Fibroblast of the conjunctiva (primary cell): Measurements from ENCODE around the gene KIN.
"Not testable (repeated sequence)": the region's sequence is repeated elsewhere in the genome, so short reads cannot be mapped to it uniquely, and the experiment has no call there.

Experiments used
- DNase-seq: peaks from one replicate; pipeline ENCODE4 v3.0.0-alpha.2; 2010; ENCODE audit warnings: low read depth

The KIN gene

DNA sequence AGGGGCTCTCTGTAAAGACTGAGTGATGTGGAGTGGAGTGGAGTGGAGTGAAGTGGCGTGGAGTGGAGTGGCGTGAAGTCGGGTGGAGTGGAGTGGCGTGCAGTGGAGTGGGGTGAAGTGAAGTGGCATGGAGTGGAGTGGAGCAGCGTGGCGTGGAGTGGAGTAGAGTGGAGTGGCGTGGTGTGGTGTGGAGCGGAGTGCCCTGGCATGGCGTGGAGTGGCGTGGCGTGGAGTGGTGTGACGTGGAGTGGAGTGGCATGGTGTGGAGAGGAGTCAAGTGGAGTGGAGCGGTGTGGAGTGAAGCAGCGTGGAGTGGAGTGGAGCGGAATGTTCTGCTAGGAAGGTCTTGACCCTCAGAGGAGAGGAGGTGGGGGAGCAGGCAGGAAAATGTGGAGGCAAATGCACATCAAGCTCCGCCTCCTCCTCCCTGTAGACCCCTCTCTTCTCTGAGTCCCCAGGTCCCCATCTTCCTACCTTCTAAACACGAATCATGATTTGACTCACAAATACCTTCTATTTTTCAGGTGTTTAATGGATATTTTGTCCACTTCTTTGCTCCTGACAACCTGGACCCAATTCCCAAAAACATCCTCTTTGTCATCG lies 64.8 kb downstream of the KIN start:
- DNase-seq, result no peak

DNA sequence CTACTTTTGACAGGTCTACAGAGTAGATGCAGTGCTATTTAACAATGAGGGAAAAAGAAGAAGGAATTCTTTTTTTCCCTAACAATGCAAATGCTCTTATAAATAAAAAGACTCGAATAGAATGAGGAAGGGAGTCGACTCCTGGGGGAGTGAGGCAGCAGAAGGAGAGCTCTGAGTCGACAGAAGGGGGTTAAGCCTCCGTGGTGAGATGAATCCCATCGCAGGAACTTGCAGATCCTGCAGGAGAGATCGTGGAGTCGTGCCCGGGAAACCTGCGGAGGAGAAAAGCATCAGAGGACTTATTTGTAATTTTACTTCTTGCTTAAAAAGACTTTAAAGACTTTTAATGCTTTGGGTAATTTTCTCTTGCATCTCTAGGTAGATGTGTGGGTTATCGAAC lies 67.3 kb downstream of the KIN start:
- DNase-seq, result no peak

DNA sequence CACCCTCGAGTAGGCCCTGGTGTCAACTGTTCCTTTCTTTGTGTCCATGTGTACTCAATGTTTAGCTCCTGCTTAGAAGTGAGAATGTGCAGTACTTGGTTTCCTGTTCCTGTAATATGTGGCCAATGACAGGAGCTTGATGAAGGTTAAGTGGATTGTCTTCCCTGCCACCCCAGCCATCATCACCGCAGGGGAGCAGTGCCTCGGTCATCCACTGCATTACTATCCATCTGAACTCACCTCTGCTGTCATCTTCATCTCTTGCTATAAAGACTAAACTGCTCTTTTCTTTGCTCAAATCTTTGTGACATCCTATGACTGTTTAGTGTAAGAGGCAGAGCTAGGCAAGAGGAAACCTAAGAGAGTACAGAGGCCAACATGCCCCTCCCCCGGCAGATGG lies 69.1 kb downstream of the KIN start:
- no peak for DNase-seq

DNA sequence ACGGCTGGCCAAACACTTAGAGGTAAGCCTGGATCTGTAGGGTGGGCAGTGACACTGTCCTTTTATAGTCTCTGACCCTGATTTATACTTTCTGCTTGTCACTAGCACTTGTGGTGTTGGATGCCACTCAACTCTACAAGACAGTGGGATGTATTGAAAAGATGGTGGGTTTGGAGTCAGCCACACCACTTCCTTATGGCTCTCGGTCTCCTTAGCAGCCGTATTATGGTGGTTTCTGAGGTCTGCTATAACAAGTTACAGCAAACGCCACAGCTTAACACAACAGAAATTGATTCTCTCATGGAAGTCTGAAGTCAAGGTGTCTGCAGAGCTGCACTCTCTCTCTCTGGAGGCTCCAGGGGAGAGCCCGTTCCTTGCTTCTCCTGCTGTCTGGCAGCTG lies 70.0 kb downstream of the KIN start:
- no peak for DNase-seq

DNA sequence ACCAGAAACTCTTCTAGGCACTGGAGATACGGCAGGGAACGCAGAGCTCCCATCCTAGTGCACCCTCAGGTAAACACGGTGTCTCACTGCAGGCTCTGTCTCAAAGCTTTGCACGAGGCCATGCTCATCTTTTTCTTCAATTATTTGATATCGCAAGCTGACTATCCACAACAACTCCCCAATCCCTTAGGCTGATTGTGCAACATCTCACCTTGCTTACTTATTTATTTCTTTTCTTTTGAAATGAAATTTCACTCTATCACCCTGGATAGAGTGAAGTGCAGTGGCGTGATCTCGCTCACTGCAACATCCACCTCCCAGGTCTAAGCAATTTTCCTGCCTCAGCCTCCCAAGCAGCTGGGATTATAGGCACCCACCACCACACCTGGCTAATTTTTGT lies 72.3 kb downstream of the KIN start:
- no peak for DNase-seq

DNA sequence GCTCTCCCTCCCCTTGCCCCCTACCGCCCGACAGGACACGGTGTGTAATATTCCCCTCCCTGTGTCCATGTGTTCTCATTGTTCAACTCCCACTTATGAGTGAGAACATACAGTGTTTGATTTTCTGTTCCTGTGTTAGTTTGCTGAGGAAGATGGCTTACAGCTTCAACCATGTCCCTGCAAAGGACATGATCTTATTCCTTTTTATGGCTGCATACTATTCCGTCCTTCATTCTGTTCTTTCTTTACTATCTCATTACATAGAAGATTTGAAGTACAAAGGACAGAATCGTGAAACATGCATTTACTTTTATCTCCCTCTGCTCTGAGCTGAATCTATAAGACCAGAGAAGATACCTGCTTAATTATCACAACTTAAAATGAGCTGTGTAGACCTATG lies 76.7 kb downstream of the KIN start:
- DNase-seq, result not testable (repeated sequence)

DNA sequence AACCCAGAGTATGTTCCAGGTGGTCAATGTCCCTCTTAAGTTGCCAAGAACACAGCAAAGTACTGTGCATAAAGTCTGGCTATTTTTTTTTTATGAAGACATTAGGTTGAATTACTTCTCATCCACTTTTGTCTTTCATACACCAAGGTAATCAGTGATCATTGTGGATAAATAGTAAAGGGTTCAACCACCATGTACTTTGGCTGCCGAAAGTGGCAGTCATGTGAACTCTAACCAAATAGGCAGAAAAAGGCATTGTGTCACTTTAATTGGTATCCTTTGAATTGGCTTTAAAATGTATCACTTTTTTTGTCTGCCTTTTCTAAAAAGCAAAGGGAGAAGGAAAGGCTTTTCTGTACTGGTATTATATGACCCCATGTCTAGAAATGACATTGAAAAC lies 77.3 kb downstream of the KIN start:
- no peak for DNase-seq

DNA sequence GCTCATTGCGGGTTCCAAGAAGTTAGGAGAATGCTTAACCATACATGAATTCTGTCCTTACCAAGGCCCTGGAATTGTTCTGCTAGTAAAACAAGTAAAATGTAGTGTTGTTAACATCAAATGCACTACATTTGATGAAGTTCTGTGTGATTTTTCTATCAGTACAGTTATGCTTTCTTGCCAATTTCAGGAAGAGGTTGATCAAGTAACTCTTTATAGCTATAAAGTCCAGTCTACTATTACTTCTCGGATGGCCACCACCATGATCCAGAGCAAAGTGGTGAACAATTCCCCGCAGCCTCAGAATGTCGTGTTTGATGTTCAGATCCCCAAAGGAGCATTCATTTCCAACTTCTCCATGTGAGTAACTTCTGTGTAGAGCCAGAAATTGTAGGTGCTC lies 79.0 kb downstream of the KIN start:
- DNase-seq, result no peak

DNA sequence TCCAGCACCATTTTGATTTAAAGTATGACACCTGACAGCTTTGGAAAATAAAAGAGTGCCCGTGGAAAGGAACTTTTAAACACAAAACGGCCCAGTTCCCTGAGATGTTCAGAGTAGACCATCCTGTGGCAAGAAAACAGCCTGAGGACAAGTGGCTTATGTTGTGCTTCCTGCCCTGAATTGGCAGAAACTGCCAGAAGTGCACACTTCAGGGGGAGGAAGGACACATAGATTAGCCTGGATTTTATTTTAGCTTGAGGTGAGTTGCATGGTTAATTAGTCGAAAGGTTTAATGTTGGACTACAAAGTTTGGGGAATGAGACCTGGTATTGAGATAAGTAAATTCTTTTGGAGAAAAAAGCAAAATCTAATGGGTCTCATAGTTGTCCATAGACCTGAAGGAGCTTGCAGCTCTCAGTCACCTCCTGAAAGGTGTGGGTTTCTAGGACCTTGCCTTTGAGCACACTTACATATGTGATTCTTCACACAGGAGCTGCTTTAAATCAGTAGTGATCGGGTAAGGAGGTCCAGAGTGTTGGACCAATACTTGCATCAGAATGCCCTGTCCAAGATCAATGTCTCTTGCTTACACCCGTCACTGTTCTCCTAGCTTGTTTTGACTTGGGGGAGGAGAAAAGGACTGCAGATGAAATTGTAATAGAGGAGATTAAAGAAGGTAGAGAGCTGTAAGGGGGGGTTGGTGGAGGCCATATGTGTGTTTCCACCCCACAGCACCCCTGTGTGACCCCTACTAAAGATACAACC lies 79.8 kb downstream of the KIN start:
- no peak for DNase-seq

DNA sequence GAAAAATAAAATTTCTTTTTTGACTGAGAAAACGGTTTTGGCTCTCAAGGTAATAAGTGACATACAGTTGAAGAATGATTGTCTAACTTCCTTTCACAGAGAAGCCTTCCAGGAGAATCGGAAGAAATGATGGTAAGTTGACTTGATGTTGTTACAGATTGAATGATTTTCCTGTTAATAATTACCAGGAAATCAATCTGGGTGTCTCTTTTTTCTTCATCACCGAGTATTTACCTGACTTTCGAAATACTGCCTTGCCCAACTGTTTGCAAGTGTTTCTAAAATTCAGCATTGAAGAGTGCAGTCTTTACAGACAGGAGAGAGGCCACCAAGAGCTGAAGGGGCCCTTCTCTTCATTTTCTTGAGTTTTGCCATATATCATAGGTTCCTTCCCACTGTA lies 80.7 kb downstream of the KIN start:
- DNase-seq, result no peak

DNA sequence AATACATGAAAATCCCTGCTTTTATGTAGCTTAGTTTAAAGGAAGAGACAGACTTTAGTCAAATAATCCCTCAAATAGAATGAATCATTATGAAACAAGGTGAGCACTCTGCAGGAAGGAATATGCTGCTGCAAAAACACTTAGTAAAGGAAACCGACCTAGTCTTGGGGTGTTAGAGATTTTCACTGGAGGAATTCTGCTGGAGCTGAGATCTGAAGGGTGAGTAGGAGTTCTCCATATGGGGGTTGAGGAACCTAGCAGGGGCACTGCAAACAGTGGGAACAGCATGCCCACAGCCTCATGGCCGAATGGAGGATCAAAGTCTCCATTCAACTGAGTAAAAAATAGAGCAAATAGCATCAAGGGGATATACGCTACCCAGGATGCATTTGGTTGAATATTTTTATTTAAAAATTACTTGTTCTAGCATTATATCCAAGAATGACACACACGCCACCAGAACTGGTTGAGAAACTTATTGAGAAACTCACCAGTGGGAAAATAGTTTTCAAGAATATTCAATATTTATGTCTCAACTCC lies 81.2 kb downstream of the KIN start:
- DNase-seq, result no peak

DNA sequence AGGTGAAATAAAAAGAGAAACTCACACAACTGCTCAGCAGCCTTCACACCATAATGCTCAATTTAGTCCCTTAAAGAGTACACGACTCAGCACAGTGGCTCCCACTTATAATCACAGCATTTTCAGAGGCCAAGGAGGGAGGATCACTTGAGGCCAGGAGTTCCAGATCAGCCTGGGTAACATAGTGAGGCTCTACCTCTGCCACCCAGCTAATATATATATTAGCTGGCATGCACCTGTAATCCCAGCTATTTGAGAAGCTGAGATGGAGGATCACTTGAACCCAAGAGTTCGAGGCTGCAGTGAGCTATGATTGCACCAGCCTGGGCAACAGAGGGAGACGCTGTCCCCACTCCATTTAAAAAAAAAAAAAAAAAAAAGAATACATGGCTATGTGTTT lies 82.5 kb downstream of the KIN start:
- no peak for DNase-seq

DNA sequence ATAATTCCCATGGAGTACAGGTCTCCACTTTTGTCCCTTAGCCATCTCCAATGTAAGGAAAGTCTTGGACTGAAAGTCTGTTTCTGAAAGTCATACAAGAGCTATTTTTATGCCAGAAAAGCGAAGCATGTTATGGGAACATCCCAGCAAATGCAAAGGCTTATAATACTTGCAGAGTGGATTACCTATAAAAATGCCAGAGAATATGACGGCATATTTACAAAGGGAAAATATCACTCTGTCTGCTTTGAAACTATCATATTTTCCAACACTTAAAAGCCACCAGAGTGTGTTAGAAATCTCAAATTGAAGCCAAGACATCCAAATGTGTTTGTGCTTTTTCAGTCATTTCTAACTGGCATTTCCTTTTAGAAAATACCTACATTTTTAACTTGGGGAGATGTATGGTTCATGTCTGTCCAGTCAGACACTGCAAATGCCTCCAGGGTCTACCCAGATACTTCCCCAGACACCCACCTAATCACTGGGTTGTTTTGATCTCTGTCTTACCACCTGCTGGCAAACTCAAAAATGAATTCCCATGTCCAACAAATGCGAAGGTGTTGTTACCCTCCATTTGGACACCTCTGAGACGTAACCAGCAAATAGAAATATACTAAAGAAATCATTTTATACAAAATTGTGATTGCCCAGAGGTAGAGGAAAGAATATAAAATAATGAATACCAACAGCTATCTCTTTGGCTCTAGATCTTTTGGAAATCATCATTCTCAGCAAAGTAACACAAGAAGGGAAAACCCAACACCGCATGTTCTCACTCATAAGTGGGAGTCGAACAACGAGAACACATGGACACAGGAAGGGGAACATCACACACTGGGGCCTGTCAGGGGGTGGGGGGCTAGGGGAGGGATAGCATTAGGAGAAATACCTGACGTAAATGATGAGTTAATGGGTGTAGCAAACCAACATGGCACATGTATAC lies 83.4 kb downstream of the KIN start:
- DNase-seq, result no peak

DNA sequence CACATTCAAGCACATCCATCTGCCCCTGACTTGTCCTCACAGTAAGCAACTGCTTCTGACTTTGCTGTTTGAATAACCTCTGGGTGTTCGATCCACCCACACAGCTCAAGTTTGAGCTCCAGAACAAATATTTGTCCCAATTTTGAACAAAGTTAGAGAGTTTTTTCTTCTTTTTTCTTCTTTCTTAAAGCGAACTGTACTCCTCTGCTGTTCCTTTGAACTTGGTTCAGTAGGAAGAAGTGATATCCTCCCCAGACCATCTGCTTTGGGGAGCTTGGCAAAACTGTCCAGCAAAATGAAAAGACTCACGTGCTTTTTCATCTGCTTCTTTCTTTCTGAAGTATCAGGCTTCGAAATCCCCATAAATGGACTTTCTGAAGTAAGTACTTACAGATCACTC lies 84.7 kb downstream of the KIN start, which contains the start of gene ITIH2:
TSS of gene ITIH2 (plus strand) at position 177 of the 400 bp plus-strand sequence. CDS start at position 296, 119 bp downstream.
- DNase-seq, result no peak

DNA sequence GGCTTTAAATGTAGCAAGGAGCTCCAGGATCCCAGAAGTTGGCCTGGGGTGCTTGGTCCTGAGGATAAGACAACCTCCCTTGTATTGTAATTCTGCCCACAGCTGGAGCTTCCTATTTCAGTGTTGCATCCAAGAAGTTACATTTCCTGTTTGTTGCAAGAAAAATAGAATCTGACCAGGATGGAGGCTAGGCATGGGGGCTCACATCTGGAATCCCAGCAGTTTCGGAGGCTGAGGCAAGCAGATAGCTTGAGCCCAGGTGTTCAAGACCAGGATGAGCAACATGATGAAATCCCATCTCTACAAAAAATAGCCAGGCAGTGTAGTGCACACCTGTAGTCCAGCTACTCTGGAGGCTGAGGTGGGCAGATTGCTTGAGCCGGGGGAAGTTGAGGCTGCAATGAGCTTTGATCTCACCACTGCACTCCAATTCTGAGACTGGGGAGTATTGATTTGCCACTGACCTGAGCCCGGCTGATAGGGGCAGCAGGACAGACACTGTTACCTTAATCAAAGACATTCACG lies 85.4 kb downstream of the KIN start:
- DNase-seq, result no peak

DNA sequence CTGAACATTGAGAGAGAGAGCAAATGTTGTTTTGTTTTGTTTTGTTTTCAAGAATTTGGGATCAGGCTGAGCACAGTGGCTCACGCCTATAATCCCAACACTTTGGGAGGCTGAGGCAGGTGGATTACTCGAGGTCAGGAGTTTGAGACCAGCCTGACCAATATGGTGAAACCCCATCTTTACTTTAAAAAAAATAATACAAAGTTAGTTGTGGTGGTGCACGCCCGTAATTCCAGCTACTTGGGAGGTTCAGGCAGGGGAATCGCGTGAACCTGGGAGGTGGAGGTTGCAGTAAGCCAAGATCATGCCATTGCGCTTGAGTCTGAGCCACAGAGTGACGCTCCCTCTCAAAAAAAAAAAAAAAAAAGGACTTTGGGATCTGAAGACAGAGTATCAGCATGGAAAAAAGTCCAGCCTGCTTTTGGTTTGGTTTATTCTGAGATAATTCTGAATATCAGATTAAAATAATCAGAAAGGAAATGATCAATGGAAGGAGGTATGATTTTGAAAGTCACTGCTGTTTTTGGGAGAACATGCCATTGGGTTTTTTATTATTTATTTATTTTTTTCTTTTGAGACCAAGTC lies 86.5 kb downstream of the KIN start:
- no peak for DNase-seq
